Suprapubic skin (tissue), 2 donors: ENCODE measurements around the gene CRY2.

Experiments used
- EP300 ChIP-seq: sonication (generic); formaldehyde crosslinking; IDR thresholded peaks from one replicate; pipeline ENCODE4 v1.6.1; 2017; ENCODE audit warnings: antibody characterized with exemption
- POLR2A ChIP-seq, 2 donors: fragments of 450-650 bp; IDR thresholded peaks; one replicate each; pipeline ENCODE4 v1.6.1; 2017; ENCODE audit warnings: antibody characterized with exemption in 2 of 2, mild to moderate bottlenecking in 2 of 2, moderate library complexity in 2 of 2

DNA sequence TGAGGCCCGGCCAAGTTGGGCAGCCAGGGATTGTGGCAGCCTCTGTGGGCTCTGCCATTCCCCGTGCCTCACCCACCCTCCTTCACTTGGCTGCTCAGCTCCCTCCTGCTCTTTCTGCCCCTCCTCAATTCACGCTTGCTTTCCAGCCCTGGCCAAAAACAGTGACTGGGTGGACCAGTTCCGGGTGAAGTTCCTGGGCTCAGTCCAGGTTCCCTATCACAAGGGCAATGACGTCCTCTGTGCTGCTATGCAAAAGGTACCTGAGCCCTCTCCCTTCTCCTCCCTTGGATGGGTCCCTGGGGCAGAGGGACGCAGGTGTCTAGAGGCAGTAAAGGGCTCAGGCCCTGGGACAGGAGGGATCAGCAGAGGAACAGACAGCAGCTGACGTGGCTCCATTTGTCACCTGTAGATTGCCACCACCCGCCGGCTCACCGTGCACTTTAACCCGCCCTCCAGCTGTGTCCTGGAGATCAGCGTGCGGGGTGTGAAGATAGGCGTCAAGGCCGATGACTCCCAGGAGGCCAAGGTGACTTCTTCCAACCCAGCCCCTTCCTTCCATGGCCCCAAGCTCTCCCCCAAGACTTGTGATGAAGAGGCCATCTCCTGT, 57.1 kb downstream of the CRY2 start:
- TF ChIP-seq POLR2A (IDR thresholded peaks at IDR 0.05) (no peak), EP300 (no peak)
